ENCODE data around the gene EPHB2.

EPHB2 gene

DNA sequence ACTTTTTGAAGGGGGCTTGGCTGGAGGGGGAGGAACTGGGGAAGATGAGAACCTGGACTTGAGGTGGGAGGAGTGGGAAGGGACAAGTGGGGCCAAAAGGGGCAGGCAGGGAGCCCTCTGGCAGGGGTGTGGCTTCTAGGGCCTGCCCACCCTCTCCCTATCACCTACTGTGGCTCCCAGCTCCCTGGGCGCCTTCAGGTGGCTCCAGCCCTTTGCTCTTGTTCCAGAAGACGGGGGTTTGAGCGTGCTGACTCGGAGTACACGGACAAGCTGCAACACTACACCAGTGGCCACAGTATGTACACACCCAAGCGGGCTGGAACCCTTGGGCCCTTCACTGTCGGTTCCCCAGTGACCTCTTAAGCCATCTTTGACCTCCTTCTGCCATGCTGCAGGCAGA is 185.5 kb downstream of the EPHB2 start:
- no peak for TF ChIP-seq CTCF (IDR thresholded peaks at IDR 0.05; ENCODE audit: extremely low read depth, insufficient read depth, missing control alignments)
- in situ Hi-C loops (cut with MboI; ENCODE audit: low pct_unique_long_range_greater_than_20kb, low sequenced_read_pairs, unreplicated experiment), result loop anchor here (25.0 kb wide), 1 partner anchor 184 kb away; the partner anchor contains the start of gene EPHB2
- DNase-seq (ENCODE audit: low spot score), result no peak

- TF ChIP-seq CTCF (IDR thresholded peaks at IDR 0.05; ENCODE audit: extremely low read depth, insufficient read depth, missing control alignments), result no peak
- DNase-seq (ENCODE audit: low spot score), result no peak
- in situ Hi-C loops (cut with MboI; ENCODE audit: low pct_unique_long_range_greater_than_20kb, low sequenced_read_pairs, unreplicated experiment), result no loop called here
Measured at GRCh38 chr1:22900451-22900850, 189.8 kb downstream of the EPHB2 start.

GRCh38 chr1:22903113-22903512 is 192.5 kb downstream of the EPHB2 start:
- DNase-seq (ENCODE audit: low spot score), result no peak
- in situ Hi-C loops (cut with MboI; ENCODE audit: low pct_unique_long_range_greater_than_20kb, low sequenced_read_pairs, unreplicated experiment), result no loop called here
- TF ChIP-seq CTCF (IDR thresholded peaks at IDR 0.05; ENCODE audit: extremely low read depth, insufficient read depth, missing control alignments), result no peak

DNA sequence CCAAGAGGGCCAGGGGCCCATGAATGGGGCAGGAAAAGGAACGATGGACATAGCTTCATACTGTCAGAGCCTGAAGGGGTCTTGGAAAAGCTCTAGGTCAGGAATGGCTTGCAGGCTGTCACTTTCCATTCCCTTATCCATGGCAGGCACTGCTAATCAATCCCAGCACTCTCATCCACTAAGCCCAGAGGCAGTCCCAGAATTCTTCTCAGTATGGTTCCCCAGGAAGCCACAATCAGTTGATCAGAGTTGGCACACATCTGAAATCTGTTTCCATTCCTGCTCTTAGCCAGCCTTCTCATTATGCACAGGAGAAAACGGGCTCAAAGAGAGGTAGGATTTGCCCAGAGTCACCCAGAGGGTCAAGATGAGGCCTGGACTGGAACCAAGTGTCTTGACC is 196.3 kb downstream of the EPHB2 start:
- TF ChIP-seq CTCF (IDR thresholded peaks at IDR 0.05; ENCODE audit: extremely low read depth, insufficient read depth, missing control alignments), result no peak
- in situ Hi-C loops (cut with MboI; ENCODE audit: low pct_unique_long_range_greater_than_20kb, low sequenced_read_pairs, unreplicated experiment), result no loop called here
- no peak for DNase-seq (ENCODE audit: low spot score)

DNA sequence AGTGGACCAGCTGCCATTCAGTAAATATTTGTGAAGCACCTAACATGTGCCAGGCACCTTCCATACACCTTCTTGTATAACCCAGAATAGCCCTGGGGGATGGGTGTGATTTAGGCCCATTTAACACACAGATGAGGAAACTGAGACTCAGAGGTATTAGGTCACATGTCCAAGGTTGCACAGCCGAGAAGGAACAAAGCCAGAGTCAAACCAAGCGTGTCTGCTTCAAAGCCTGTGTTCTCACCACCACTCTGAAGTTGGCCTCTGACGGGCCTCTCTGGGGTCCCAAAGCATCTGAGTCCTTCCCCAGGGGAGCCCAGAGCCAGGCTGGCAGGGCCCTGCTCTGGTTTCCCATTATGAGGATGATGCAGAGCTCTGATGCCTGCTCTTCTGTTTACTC is 196.9 kb downstream of the EPHB2 start:
- DNase-seq (ENCODE audit: low spot score), result no peak
- in situ Hi-C loops (cut with MboI; ENCODE audit: low pct_unique_long_range_greater_than_20kb, low sequenced_read_pairs, unreplicated experiment), result no loop called here
- TF ChIP-seq CTCF (IDR thresholded peaks at IDR 0.05; ENCODE audit: extremely low read depth, insufficient read depth, missing control alignments), result no peak

DNA sequence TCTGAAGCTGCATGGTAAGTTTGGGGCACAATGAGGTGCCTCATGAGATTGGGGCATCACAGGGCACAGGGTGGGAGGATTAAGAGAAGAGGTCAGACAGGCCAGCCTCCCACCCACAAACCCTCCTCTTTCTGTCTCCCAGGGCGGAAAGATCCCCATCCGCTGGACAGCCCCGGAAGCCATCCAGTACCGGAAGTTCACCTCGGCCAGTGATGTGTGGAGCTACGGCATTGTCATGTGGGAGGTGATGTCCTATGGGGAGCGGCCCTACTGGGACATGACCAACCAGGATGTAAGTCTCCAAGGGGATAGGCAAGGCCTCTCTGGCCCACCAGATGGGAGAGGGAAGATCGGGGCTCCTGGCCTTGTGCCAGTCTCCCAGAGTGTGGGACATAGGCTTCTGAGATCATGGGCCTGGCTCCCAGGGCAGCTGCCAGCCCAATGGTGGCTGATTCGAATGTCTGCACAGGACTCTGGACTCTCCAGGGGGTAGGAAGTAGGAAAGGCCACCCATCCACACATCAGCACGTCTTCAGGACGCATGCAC is 198.3 kb downstream of the EPHB2 start:
- no peak for DNase-seq (ENCODE audit: low spot score)
- no peak for TF ChIP-seq CTCF (IDR thresholded peaks at IDR 0.05; ENCODE audit: extremely low read depth, insufficient read depth, missing control alignments)
- in situ Hi-C loops (cut with MboI; ENCODE audit: low pct_unique_long_range_greater_than_20kb, low sequenced_read_pairs, unreplicated experiment), result no loop called here

DNA sequence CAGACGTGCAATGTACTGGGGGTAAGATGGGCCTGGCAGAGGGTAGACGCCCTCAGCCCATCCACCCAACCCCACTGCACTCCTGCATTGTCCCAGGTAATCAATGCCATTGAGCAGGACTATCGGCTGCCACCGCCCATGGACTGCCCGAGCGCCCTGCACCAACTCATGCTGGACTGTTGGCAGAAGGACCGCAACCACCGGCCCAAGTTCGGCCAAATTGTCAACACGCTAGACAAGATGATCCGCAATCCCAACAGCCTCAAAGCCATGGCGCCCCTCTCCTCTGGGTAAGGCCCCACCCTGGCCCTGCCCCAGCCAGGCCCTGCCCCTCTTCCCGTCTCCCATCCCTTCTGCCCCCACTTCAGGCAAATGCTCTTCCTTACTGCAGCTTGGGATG is 199.6 kb downstream of the EPHB2 start:
- in situ Hi-C loops (cut with MboI; ENCODE audit: low pct_unique_long_range_greater_than_20kb, low sequenced_read_pairs, unreplicated experiment), result no loop called here
- TF ChIP-seq CTCF (IDR thresholded peaks at IDR 0.05; ENCODE audit: extremely low read depth, insufficient read depth, missing control alignments), result no peak
- no peak for DNase-seq (ENCODE audit: low spot score)
